HG03565 (cell line): ENCODE measurements around the gene ZSCAN23.
"Not testable (repeated sequence)": the region's sequence is repeated elsewhere in the genome, so short reads cannot be mapped to it uniquely, and the experiment has no call there.

Source experiments
- ATAC-seq: cut with Tn5 transposase; IDR thresholded peaks from one replicate; pipeline ENCODE4 v1.9.1; 2021; ENCODE audit warnings: mild to moderate bottlenecking, moderate library complexity; ENCODE audit not compliant: unreplicated experiment

Gene ZSCAN23

GRCh38 chr6:28443112-28443773, at the start of gene ZSCAN23:
Gene ZSCAN23 (minus strand): TSS chr6:28443491. CDS start chr6:28436266, 7,225 bp downstream.
- ATAC-seq, result peak; percentile 81

- no peak for ATAC-seq
These were observed 48.7 kb upstream of the ZSCAN23 start for GRCh38 chr6:28491984-28492317.

GRCh38 chr6:28490205-28490890, 47.1 kb upstream of the ZSCAN23 start:
- no peak for ATAC-seq

- ATAC-seq, result peak; percentile 60
These were observed 46.3 kb upstream of the ZSCAN23 start for GRCh38 chr6:28489366-28490204.

- ATAC-seq, result peak; percentile 19
These were observed 45.6 kb upstream of the ZSCAN23 start for GRCh38 chr6:28488916-28489365.

GRCh38 chr6:28486988-28487742, 43.9 kb upstream of the ZSCAN23 start:
- ATAC-seq, result no peak

GRCh38 chr6:28486533-28486932, 43.2 kb upstream of the ZSCAN23 start:
- ATAC-seq, result no peak

- no peak for ATAC-seq
These were observed 42.2 kb upstream of the ZSCAN23 start for GRCh38 chr6:28485482-28485881.

- ATAC-seq, result no peak
These were observed 37.1 kb upstream of the ZSCAN23 start for GRCh38 chr6:28480253-28480932.

GRCh38 chr6:28478518-28478917, 35.2 kb upstream of the ZSCAN23 start:
- no peak for ATAC-seq

GRCh38 chr6:28474441-28475219, 31.3 kb upstream of the ZSCAN23 start:
- ATAC-seq, result peak; percentile 57

- not testable (repeated sequence) for ATAC-seq
These were observed 26.0 kb upstream of the ZSCAN23 start for GRCh38 chr6:28469153-28469745.

GRCh38 chr6:28468056-28468455, 24.8 kb upstream of the ZSCAN23 start:
- no peak for ATAC-seq

- ATAC-seq, result no peak
These were observed 19.1 kb upstream of the ZSCAN23 start for GRCh38 chr6:28462401-28462800.

GRCh38 chr6:28458568-28458967, 15.3 kb upstream of the ZSCAN23 start:
- no peak for ATAC-seq

- ATAC-seq, result no peak
These were observed 5.8 kb upstream of the ZSCAN23 start for GRCh38 chr6:28449056-28449455.

GRCh38 chr6:28447512-28447906, 4.2 kb upstream of the ZSCAN23 start:
- ATAC-seq, result not testable (repeated sequence)

- ATAC-seq, result no peak
These were observed 3.7 kb upstream of the ZSCAN23 start for GRCh38 chr6:28446818-28447511.

- ATAC-seq, result not testable (repeated sequence)
These were observed 1.5 kb upstream of the ZSCAN23 start for GRCh38 chr6:28444759-28445158.
